Activated CD4-positive, alpha-beta T cell treated with anti-CD3 and anti-CD28 coated beads, Interleukin-2, amount 50 U/mL, for 1 hour (primary cell): ENCODE results near the gene DNAI7.

Experiments used
- DNase-seq: peaks from one replicate; pipeline ENCODE4 v3.0.0-alpha.2; 2020

The DNAI7 gene

DNA sequence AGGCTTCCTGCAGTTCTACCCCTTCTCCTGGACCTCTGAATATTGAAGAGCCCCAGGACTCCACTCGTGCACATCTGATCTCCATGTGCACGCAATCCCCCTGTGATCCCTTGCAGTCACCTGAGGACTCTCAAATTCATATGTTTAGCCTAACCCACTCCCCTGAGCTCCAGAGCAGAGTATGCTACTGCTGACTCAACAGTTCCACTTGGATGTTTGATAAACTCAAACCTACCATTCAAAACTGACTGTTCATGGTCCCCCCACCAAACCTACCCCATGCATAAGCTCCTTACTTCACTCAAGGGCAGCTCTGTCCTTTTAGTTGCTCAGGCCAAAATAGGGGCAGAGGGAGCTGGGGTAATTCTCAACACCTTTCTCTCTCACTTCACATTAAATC, 96.0 kb downstream of the DNAI7 start:
- no peak for DNase-seq

DNA sequence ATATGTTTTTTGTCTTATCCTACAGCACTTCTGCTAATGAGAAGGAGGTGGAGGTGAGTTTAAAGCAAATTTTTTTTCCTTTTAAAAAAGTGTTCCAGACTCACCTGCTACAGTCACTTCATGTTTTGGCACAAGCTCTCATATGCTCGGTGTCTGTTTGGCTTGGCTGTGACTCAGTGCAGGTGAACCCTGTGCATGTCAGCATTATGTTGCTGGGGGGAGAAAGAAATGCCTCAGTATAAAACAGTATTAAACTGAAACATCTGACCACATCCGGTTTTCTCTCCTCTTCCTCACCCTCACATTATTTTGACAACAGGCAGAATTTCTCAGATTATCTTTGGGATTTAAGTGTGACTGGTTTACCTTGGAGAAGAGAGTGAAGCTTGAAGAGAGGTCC, 105.2 kb downstream of the DNAI7 start:
- no peak for DNase-seq

DNA sequence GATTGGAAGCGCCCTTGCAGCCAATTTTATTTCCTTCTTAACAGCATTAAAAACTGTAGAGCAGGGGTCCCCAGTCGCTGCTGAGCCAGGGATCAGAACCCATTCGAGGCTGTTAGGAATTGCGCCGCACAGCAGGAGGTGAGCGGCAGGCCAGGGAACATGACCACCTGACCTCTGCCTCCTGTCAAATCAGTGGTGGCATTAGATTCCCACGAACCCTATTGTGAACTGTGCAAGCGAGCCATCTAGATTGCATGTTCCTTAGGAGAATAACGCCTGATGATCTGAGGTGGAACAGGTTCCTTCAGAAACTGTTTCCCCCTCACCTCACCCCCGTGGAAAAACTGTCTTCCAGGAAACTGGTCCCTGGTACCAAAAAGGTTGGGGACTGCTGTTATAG, 107.4 kb downstream of the DNAI7 start:
- no peak for DNase-seq

DNA sequence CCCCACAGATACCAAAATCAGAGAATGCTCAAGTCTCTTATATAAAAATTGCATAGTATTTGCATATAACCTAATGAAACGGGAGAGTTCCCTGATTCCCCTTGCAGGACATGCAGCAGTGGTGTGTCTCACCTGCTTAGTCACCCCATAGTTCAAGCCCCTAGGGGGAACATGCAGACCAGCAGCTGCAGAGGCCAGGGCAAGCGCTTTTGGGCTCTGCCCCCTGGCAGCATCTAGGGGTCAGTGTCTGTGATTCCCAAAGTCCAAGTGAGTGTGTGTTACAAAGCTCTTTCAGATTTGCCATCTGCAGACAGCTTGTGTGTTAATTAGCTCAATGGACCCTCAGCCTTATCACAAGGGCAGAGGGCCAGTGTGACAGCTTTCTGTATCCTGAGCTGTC, 110.1 kb downstream of the DNAI7 start:
- DNase-seq, result no peak

DNA sequence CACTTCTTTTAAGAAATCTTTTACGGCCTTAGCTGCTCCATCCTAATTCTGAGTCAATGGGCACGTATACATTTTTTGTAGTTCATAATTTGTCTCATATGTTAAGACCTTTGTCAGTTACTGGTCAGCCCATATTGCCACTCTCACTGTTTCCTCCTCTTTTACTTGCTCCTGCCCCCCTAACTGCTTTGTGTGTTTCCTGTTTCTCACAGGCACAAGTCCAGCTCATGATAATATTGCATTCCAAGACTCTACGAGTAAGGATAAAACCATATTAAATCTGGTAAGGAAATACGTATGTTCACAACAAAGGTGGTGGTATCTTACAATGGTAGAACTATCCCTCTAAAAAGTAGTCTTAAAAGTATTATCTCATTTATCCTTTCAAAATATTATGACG, 111.7 kb downstream of the DNAI7 start:
- DNase-seq, result no peak

DNA sequence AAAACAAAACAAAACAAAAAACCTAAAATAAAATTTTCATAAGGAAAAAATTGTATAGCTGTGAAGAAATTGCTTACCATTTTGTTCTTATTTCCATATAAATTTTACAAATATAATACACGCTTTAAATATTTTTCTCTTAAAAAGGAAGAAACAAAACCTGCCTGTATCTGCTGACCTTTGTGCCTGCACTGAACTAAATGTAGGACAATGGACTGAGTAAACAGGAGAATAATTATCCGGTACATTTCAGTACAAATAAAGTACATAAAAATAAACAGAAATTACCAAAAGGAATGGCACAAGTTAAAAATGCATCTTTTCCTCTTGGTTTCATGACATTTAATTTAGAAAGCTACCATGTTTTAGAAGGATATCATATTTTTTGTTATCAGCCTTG, 112.3 kb downstream of the DNAI7 start:
- DNase-seq, result no peak

DNA sequence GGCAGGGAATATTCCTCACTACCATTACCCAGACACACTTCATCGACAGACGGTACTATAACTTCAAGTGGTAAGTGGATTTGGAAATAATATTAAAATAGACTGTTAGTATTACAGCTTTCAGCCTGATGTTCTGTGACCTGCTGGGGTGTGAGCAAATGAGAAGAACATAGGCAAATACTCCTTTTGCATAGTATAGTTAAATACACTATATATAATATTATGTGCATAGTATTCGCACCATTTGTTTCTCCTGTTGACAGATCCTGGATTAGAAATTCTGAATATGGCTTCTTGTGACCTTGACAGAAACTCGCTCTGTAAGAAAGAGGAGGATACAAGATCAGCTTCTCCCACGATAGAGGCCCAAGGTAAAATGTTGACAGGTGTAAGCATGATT, 115.6 kb downstream of the DNAI7 start:
- no peak for DNase-seq

DNA sequence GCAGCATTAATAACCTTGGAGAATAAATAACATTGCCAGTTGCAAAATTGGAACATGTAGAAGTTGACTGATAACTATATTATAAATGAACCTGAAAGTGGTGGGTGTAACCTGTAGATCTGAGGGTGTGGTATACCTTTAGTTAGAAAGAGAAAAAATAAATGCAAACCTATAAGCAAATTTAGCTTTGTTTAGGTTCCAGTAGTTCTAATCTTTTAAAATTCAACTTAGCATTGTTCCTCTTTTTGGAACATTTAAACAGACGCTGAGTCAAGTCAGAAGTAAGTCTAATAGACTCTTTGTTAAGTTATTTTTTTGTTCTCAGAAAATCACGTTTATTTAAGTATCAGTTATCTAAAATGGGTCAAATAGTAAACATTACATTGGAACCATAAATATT, 120.0 kb downstream of the DNAI7 start:
- no peak for DNase-seq

DNA sequence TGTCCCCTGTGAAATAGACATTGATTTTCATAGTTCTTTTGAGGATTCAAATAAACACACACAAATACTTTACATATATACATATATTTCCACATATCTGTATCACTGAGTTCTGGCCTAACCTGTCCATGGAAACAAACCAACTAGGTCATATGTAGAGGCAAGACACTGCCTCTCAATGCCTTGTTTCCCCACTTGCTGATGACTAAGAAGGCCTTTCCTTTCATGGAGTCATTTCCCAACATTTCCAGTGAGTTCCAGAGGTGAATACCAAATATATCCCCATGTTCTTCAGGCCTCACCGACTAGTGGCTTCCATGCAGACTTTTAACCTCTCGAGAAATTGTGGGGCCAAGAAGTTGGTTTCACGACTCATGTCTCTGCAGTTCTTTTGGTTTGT, 120.8 kb downstream of the DNAI7 start:
- no peak for DNase-seq

DNA sequence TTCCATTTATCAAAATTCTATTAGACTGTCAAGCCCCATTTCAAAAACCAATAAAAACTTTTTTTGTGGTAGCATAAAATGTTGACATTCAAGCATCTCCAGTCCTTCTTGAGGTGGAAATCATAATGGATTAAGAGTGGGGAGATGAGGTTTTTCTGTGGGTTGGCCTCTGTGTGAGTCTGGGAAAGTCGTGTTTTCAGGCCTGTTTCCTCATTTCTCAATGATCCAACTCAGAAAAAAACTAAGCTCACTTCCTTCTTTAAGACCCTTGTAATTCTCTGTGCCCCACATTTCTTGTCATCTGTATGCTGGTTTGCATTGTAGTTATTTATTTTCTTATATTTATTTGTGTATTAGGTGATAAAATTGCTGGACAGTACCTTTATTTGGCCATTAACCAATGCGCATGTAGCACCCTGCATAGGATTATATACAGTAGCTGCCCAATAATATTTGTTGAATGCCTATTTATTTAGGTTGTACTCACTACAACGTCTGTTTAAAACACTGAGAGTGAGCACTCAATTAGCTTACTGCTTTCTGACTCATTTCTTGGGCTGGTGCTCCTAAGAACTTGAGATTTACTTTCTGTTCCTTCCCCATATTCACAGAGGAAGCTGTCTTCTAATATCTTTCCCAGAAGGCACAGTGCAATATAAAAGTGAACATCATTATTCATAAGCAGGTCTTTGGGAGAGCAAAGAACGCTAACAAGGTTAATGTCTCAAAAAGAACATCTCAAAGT, 121.9 kb downstream of the DNAI7 start:
- DNase-seq, result no peak

DNA sequence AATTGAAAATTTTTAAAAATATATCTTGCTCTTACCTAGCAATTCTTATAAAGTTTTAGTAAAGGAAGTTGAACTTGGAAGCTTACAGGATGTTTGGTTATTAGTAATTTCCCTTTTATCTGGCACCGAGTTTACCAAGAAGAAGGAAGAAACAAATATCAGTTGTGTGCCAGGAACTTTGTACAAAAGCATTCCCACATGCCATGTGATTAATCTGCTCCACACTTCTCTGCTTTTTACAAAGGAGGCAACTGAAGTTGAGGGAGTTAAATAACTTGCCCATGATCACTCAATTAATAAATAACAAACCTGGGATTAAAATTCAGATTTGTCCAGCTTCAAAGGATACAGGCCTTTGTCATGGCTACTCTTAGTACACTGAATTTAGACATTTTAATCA, 123.6 kb downstream of the DNAI7 start:
- DNase-seq, result no peak

DNA sequence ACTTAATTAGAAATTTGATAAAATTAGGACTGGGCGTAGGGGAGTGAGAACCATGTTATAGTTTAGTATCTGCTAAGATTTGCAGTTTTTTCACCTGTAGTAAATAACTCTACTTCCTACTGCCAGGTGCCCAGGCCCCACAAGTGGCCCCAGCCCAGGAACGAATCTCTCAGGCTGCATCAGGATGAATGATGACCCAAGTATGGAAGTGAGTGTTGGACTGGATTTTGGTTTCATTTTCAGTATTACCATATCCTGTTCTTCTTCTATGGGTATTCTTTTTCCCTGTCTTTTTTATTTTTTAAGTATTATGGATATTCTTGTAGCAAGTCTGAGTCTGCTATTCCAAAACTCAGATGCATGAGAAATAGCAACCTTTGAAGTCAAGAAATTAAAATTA, 125.7 kb downstream of the DNAI7 start:
- DNase-seq, result no peak

DNA sequence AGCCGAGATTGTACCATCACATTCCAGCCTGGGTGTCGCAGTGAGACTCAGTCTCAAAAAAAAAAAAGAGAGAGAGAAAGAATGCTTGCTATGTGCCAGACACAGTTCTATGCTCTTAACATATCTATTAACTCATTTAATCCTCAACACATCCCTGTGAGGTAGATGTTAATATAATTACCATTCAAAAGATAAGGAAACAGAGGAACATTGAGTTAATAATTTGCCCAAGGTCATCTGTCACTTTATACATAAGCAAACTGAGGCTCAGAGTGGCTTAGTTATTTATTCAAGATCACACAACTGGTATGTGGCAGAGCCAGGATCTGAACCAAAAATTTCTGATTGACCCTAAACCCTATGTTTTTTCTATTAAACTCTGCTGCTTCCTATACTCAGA, 129.9 kb downstream of the DNAI7 start:
- DNase-seq, result no peak

DNA sequence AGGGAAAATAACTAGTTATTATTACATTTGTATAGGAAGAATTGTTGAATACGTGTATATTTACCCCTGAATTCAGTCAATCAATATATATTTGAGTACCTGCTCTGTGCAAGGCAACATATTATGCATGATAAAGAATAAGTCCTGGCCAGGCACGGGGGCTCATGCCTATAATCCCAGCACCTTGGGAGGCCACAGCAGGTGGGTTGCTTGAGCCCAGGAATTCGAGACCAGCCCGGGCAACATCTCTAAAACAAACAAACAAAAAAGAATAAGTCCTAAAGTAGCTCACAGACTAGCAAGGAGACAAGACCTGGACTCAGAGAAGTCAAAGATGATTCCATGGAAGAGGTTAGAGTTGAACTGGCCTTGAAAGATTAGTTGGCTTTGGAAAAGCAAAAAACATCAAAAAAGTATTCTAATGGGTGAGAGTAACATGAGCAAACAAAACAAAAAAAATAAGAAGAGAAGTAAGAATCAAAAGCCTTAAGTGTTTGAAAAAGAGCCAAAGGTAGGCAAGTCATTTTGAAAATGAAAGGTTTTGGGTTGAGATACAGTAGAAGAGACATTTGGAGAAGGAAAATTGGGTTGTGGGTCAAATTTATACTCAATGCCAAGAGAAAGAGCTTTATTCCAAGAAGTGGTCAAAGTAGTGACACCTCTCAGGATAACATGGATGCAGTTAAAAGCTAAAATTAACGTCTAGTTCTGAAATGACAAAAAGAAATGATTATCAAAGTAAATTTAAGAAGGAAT, 130.9 kb downstream of the DNAI7 start:
- no peak for DNase-seq

DNA sequence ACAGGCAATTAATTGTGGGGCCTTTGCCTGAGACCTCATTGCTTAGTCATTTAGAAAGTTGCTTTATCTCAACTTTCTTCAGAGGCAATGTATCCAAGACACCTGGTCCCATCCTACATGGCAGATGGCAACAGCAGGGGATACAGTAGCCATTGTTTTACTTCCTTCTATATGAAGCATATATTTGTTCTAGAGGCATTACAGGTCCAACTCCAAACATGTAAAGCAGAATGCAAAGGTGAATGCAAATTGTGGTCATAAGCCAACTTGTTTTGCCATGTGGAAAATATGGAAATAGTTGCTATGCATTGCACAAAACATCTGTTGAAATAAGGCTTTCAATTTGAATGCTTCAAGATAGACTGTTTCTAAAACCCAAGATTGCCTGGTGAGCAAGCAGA, 136.3 kb downstream of the DNAI7 start:
- no peak for DNase-seq
